PC-3 (cell line): ENCODE results near the gene MGAT3. TPM values are rescaled to one million over a fixed set of nuclear protein-coding genes. Genes with fewer than 3 reads are reported as not detected.
A peak's percentile ranks its signal among the peaks of the same experiment; 100 is the strongest.

Experiments used
- ATAC-seq: fragments of 200-7000 bp; cut with Tn5 transposase; 2 replicates; pipeline ENCODE4 v1.9.1; 2020; ENCODE audit warnings: mild to moderate bottlenecking, moderate library complexity
- BruUV-seq: library from RNA; stranded (reverse); fragments of 400-500 nt; replicated peaks from 2 replicates; lab custom pipeline; 2021; lab: Mats Ljungman, UMichigan
- CTCF ChIA-PET: fragments of 300-600 bp; sonication (Branson Sonifier 250); formaldehyde crosslinking; loops from one replicate; lab custom pipeline; 2022; ENCODE audit warnings: antibody characterized with exemption; lab: Charles Lee
- POLR2A ChIA-PET: fragments of 300-600 bp; sonication (Branson Sonifier 250); formaldehyde crosslinking; loops from one replicate; lab custom pipeline; 2022; ENCODE audit warnings: antibody characterized with exemption; ENCODE audit not compliant: unreplicated experiment; lab: Charles Lee
- DNase-seq: peaks from one replicate; pipeline ENCODE4 v3.0.0-alpha.2; 2015
- H2AFZ ChIP-seq: fragments of 300-600 bp; sonication (generic); 2 replicates; pipeline ENCODE4 v1.6.0; 2016; ENCODE audit warnings: antibody characterized with exemption, low read length
- H3F3A ChIP-seq: fragments of 300-600 bp; sonication (generic); one replicate; pipeline ENCODE4 v1.6.0; 2017; ENCODE audit warnings: antibody characterized with exemption, low read length, control low read depth, mild to moderate bottlenecking; ENCODE audit not compliant: unreplicated experiment
- H3K27ac ChIP-seq: fragments of 300-600 bp; sonication (generic); 2 replicates; pipeline ENCODE4 v1.5.1; 2016; ENCODE audit warnings: mild to moderate bottlenecking, low read length
- H3K27me3 ChIP-seq: fragments of 300-600 bp; sonication (generic); 2 replicates; pipeline ENCODE4 v1.6.1; 2016; ENCODE audit warnings: low read length, mixed read lengths
- H3K36me3 ChIP-seq: fragments of 300-600 bp; sonication (generic); 2 replicates; pipeline ENCODE4 v1.6.1; 2016; ENCODE audit warnings: low read depth, mixed run types, low read length, mixed read lengths
- H3K4me1 ChIP-seq: fragments of 300-600 bp; sonication (generic); 2 replicates; pipeline ENCODE4 v1.5.1; 2016; ENCODE audit warnings: low read length; ENCODE audit not compliant: insufficient read depth
- H3K4me2 ChIP-seq: fragments of 300-600 bp; sonication (generic); 2 replicates; pipeline ENCODE4 v1.6.0; 2016; ENCODE audit warnings: low read length
- H3K4me3 ChIP-seq: fragments of 300-600 bp; sonication (generic); 2 replicates; pipeline ENCODE4 v1.5.1; 2016; ENCODE audit warnings: mild to moderate bottlenecking, low read length, mixed read lengths
- H3K79me2 ChIP-seq: fragments of 300-600 bp; sonication (generic); 2 replicates; pipeline ENCODE4 v1.6.1; 2017; ENCODE audit warnings: low read length, mixed read lengths
- H3K9ac ChIP-seq: fragments of 300-600 bp; sonication (generic); 2 replicates; pipeline ENCODE4 v1.6.0; 2016; ENCODE audit warnings: mild to moderate bottlenecking, low read length
- H3K9me2 ChIP-seq: fragments of 300-600 bp; sonication (generic); replicated peaks from 2 replicates; pipeline ENCODE4 v1.6.1; 2016; ENCODE audit warnings: mixed run types, low read length, mixed read lengths
- H3K9me3 ChIP-seq: fragments of 300-600 bp; sonication (generic); 2 replicates; pipeline ENCODE4 v1.6.1; 2016; ENCODE audit warnings: low read length, mixed read lengths
- H4K20me1 ChIP-seq: fragments of 300-600 bp; sonication (generic); 2 replicates; pipeline ENCODE4 v1.6.1; 2016; ENCODE audit warnings: low read length, mixed read lengths
- EZH2 ChIP-seq: fragments of 300-600 bp; sonication (generic); IDR thresholded peaks from one replicate; pipeline ENCODE4 v1.6.1; 2017; ENCODE audit warnings: antibody characterized with exemption, mild to moderate bottlenecking, low read length; ENCODE audit not compliant: unreplicated experiment
- EZH2phosphoT487 ChIP-seq: fragments of 300-600 bp; sonication (generic); IDR thresholded peaks from 2 replicates; pipeline ENCODE4 v1.6.1; 2018; ENCODE audit warnings: mild to moderate bottlenecking, antibody characterized with exemption, low read length, borderline replicate concordance
- intact Hi-C: fragments of 100-400 bp; cut with micrococcal nuclease; formaldehyde crosslinking; loops from 2 replicates; pipeline ENCODE4 v1.9.0; 2023
- total RNA-seq: library from RNA; depleted of rRNA; stranded (reverse); fragments of >200 nt; gene quantifications from 2 replicates; pipeline ENCODE4 v1.2.3, GENCODE V29; 2014
- TF ChIP-seq, protein P1 (sequence below): fragments of 300-600 bp; sonication (generic); conservative IDR thresholded peaks from 2 replicates; pipeline ENCODE4 v1.5.1; 2017; ENCODE audit warnings: antibody characterized with exemption, low read depth, mild to moderate bottlenecking, low read length

MGAT3 gene
- total RNA-seq, 1 experiment from 2014 or later, result not detected

GRCh38 chr22:39491696-39492095, 34.9 kb downstream of the MGAT3 start:
- TF ChIP-seq, protein P1, sequence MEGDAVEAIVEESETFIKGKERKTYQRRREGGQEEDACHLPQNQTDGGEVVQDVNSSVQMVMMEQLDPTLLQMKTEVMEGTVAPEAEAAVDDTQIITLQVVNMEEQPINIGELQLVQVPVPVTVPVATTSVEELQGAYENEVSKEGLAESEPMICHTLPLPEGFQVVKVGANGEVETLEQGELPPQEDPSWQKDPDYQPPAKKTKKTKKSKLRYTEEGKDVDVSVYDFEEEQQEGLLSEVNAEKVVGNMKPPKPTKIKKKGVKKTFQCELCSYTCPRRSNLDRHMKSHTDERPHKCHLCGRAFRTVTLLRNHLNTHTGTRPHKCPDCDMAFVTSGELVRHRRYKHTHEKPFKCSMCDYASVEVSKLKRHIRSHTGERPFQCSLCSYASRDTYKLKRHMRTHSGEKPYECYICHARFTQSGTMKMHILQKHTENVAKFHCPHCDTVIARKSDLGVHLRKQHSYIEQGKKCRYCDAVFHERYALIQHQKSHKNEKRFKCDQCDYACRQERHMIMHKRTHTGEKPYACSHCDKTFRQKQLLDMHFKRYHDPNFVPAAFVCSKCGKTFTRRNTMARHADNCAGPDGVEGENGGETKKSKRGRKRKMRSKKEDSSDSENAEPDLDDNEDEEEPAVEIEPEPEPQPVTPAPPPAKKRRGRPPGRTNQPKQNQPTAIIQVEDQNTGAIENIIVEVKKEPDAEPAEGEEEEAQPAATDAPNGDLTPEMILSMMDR, result no peak
- no peak for TF ChIP-seq EZH2phosphoT487
- no peak for TF ChIP-seq EZH2
- H3K27ac ChIP-seq, result no peak overlapping the region
- H3K36me3 ChIP-seq, result no peaks in the 10 kb centered on the region
- H3K4me3 ChIP-seq, result no peak overlapping the region
- no peaks in the 10 kb centered on the region for H3K9me3 ChIP-seq
- no peaks in the 10 kb centered on the region for H3F3A ChIP-seq
- H3K4me2 ChIP-seq, result no peak overlapping the region
- ATAC-seq (no peak), DNase-seq (no peak)
- H3K4me1 ChIP-seq, result peaks cover 14% of the 10 kb centered on the region
- intact Hi-C loops, result loop anchor here (10.0 kb wide), 1 partner anchor 57 kb away; no protein-coding TSS in a partner anchor
- no peak overlapping the region for H3K9ac ChIP-seq
- ChIA-PET CTCF (interaction anchor here (0.6 kb wide), 2 partner anchors 21 to 26 kb away, joined by 3 to 12 read pairs; no protein-coding TSS in a partner anchor), POLR2A (no interaction called here)
- no peak overlapping the region for H2AFZ ChIP-seq
- no peaks in the 10 kb centered on the region for H3K27me3 ChIP-seq
- H3K79me2 ChIP-seq, result no peaks in the 10 kb centered on the region
- H4K20me1 ChIP-seq, result no peaks in the 10 kb centered on the region
- BruUV-seq, result no TSS peak
- no peaks in the 10 kb centered on the region for H3K9me2 ChIP-seq

DNA sequence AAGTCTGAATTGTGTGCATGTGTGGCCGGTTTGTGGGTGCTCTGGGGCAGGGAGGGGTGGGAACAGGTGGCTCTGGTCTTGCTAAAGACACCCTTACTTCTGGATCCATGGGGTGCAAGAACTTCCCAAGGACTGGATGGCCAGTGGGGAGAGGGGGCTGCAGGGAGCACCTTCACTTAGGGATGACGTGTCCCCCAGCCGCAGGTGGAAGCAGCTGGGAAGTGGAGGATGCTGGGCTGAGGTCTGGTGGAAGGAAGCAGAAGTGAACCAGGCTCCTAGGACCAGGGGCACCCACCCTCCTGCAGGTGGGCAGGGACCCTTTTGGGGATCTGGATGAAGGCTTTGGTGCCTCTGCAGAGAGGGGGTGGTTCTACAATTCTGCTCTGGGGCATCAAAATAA, 35.4 kb downstream of the MGAT3 start:
- DNase-seq (no peak), ATAC-seq (no peak)
- POLR2A ChIA-PET, result no interaction called here
- H3K79me2 ChIP-seq, result no peaks in the 10 kb centered on the region
- no TSS peak for BruUV-seq
- no peaks in the 10 kb centered on the region for H4K20me1 ChIP-seq
- no peak overlapping the region for H2AFZ ChIP-seq
- intact Hi-C loops, result loop anchor here (10.0 kb wide), 1 partner anchor 57 kb away; no protein-coding TSS in a partner anchor
- no peak overlapping the region for H3K4me3 ChIP-seq
- H3K9ac ChIP-seq, result no peak overlapping the region
- H3K4me1 ChIP-seq, result peaks cover 14% of the 10 kb centered on the region
- H3K4me2 ChIP-seq, result no peak overlapping the region
- no peak overlapping the region for H3K27ac ChIP-seq
- no peaks in the 10 kb centered on the region for H3F3A ChIP-seq
- H3K9me3 ChIP-seq, result no peaks in the 10 kb centered on the region
- TF ChIP-seq EZH2 (no peak), EZH2phosphoT487 (no peak)
- TF ChIP-seq, protein P1, result no peak
- H3K27me3 ChIP-seq, result no peaks in the 10 kb centered on the region
- H3K36me3 ChIP-seq, result no peaks in the 10 kb centered on the region
- CTCF ChIA-PET, result interaction anchor here (0.6 kb wide), 2 partner anchors 21 to 25 kb away, joined by 3 to 12 read pairs; no protein-coding TSS in a partner anchor
- no peaks in the 10 kb centered on the region for H3K9me2 ChIP-seq

DNA sequence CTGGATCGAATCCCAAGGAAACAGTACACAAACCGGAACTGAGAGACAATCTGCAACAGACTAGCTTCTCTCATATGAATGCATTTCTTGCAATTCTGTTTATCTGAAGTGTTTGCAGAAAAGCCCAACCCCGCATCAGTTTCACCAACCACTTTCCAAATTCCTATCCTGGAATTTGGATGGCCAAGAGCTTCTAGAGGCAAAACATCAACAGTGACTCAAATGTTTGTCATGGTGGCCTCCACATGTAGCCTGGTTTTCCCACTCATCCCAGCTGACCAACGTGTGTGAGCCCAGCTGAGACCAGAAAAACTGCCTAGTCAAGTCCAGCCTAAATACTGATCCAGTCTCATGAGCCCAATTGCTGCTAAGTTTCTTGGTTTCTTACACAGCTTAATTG, 36.9 kb downstream of the MGAT3 start:
- Histone ChIP-seq H3K4me1 (peaks cover 14% of the 10 kb centered on the region), H3K36me3 (no peaks in the 10 kb centered on the region), H3F3A (no peaks in the 10 kb centered on the region), H4K20me1 (no peaks in the 10 kb centered on the region), H3K9me2 (no peaks in the 10 kb centered on the region), H3K4me3 (no peak overlapping the region), H3K79me2 (no peaks in the 10 kb centered on the region), H3K9me3 (no peaks in the 10 kb centered on the region), H3K4me2 (peak overlapping the region; percentile 33; the same call in 1 of the 2 replicates), H3K27me3 (no peaks in the 10 kb centered on the region), H3K27ac (peak overlapping the region; percentile 27), H2AFZ (no peak overlapping the region), H3K9ac (no peak overlapping the region)
- peak; percentile 25; the same call in 1 of the 2 replicates for ATAC-seq
- ChIA-PET POLR2A (no interaction called here), CTCF (interaction anchor here (0.5 to 1.2 kb wide), 4 partner anchors 26 to 56 kb away, joined by 3 to 7 read pairs (median 4); partner anchors contain the start of gene ATF4)
- TF ChIP-seq, protein P1, result no peak
- TF ChIP-seq EZH2phosphoT487 (no peak), EZH2 (no peak)
- BruUV-seq, result no TSS peak
- intact Hi-C loops, result loop anchor here (10.0 kb wide), 1 partner anchor 59 kb away; no protein-coding TSS in a partner anchor
- peak; percentile 76 for DNase-seq
